Trophoblast cell (in vitro differentiated cells and primary cell): ENCODE measurements around the gene LPGAT1.
A peak's percentile ranks its signal among the peaks of the same experiment; 100 is the strongest.

Experiments used
- DNase-seq, 2 donors: peaks; one replicate each; pipeline ENCODE4 v3.0.0-alpha.2; 2016
- H2AFZ ChIP-seq: 2 replicates; pipeline ENCODE4 v1.6.1; 2013; ENCODE audit warnings: low read length, moderate library complexity, mild to moderate bottlenecking; ENCODE audit not compliant: insufficient read depth, poor library complexity
- H2AK5ac ChIP-seq: 2 replicates; pipeline ENCODE4 v1.6.1; 2013; ENCODE audit warnings: mild to moderate bottlenecking, low read length
- H2BK120ac ChIP-seq: 2 replicates; pipeline ENCODE4 v1.6.1; 2013; ENCODE audit warnings: low read length, mild to moderate bottlenecking, moderate library complexity; ENCODE audit not compliant: insufficient read depth, poor library complexity
- H2BK12ac ChIP-seq: 2 replicates; pipeline ENCODE4 v1.6.1; 2013; ENCODE audit warnings: mild to moderate bottlenecking, low read length, moderate library complexity
- H2BK5ac ChIP-seq: 2 replicates; pipeline ENCODE4 v1.6.1; 2013; ENCODE audit warnings: low read length, low read depth, moderate library complexity, mild to moderate bottlenecking; ENCODE audit not compliant: poor library complexity
- H3K14ac ChIP-seq: 2 replicates; pipeline ENCODE4 v1.6.1; 2013; ENCODE audit warnings: mild to moderate bottlenecking, low read length
- H3K18ac ChIP-seq: 2 replicates; pipeline ENCODE4 v1.6.1; 2013; ENCODE audit warnings: mild to moderate bottlenecking, low read length
- H3K23ac ChIP-seq: 2 replicates; pipeline ENCODE4 v1.6.1; 2013; ENCODE audit warnings: low read length
- H3K27ac ChIP-seq: 2 replicates; pipeline ENCODE4 v1.5.1; 2013; ENCODE audit warnings: low read depth, mild to moderate bottlenecking, inconsistent platforms, low read length, moderate library complexity
- H3K27me3 ChIP-seq: 2 replicates; pipeline ENCODE4 v1.6.1; 2013; ENCODE audit warnings: inconsistent platforms, mild to moderate bottlenecking, low read length, moderate library complexity; ENCODE audit not compliant: insufficient read depth
- H3K36me3 ChIP-seq, 2 experiments: 1 replicate in 1 of 2; 2 replicates in 1 of 2; pipeline ENCODE4 v1.6.1; 2013; ENCODE audit warnings: low read length in 2 of 2, mild to moderate bottlenecking in 2 of 2, moderate library complexity in 1 of 2; ENCODE audit not compliant: insufficient read depth in 2 of 2, control insufficient read depth in 1 of 2
- H3K4ac ChIP-seq: 2 replicates; pipeline ENCODE4 v1.6.1; 2013; ENCODE audit warnings: low read depth, mild to moderate bottlenecking, low read length, moderate library complexity
- H3K4me1 ChIP-seq, 2 experiments: 1 replicate in 1 of 2; 2 replicates in 1 of 2; pipeline ENCODE4 v1.6.1; 2013; ENCODE audit warnings: low read length in 2 of 2, mild to moderate bottlenecking in 2 of 2, moderate library complexity in 1 of 2; ENCODE audit not compliant: insufficient read depth in 2 of 2, control insufficient read depth in 1 of 2
- H3K4me2 ChIP-seq: 2 replicates; pipeline ENCODE4 v1.6.1; 2013; ENCODE audit warnings: inconsistent platforms, mild to moderate bottlenecking, low read length, moderate library complexity
- H3K4me3 ChIP-seq: 2 replicates; pipeline ENCODE4 v1.5.1; 2013; ENCODE audit warnings: mild to moderate bottlenecking, low read depth, low read length, inconsistent platforms
- H3K79me1 ChIP-seq: one replicate; pipeline ENCODE4 v1.6.1; 2013; ENCODE audit warnings: low read length
- H3K79me2 ChIP-seq: 2 replicates; pipeline ENCODE4 v1.6.1; 2013; ENCODE audit warnings: low read length, mild to moderate bottlenecking; ENCODE audit not compliant: control insufficient read depth, insufficient read depth, poor library complexity
- H3K9ac ChIP-seq: 2 replicates; pipeline ENCODE4 v1.6.1; 2013; ENCODE audit warnings: mild to moderate bottlenecking, low read length
- H3K9me3 ChIP-seq: 2 replicates; pipeline ENCODE4 v1.6.1; 2013; ENCODE audit warnings: low read depth, mild to moderate bottlenecking, control low read depth, inconsistent platforms, low read length; ENCODE audit not compliant: insufficient read depth
- H4K12ac ChIP-seq: 2 replicates; pipeline ENCODE4 v1.6.1; 2013; ENCODE audit warnings: low read depth, mild to moderate bottlenecking, low read length, moderate library complexity
- H4K8ac ChIP-seq: 2 replicates; pipeline ENCODE4 v1.6.1; 2013; ENCODE audit warnings: low read depth, mild to moderate bottlenecking, low read length, moderate library complexity
- H4K91ac ChIP-seq: one replicate; pipeline ENCODE4 v1.6.1; 2013; ENCODE audit warnings: low read depth, mild to moderate bottlenecking, low read length, moderate library complexity
- WGBS: extraction: QIAGEN DNeasy Blood & Tissue Kit; methylation state at CpG from one replicate; pipeline ENCODE4 v1.1.7; 2013; ENCODE audit warnings: missing lambda C conversion rate; ENCODE audit not compliant: insufficient read length, insufficient coverage; ENCODE audit errors: extremely low coverage; 5-methylcytosine and 5-hydroxymethylcytosine counted together

LPGAT1 gene

DNA sequence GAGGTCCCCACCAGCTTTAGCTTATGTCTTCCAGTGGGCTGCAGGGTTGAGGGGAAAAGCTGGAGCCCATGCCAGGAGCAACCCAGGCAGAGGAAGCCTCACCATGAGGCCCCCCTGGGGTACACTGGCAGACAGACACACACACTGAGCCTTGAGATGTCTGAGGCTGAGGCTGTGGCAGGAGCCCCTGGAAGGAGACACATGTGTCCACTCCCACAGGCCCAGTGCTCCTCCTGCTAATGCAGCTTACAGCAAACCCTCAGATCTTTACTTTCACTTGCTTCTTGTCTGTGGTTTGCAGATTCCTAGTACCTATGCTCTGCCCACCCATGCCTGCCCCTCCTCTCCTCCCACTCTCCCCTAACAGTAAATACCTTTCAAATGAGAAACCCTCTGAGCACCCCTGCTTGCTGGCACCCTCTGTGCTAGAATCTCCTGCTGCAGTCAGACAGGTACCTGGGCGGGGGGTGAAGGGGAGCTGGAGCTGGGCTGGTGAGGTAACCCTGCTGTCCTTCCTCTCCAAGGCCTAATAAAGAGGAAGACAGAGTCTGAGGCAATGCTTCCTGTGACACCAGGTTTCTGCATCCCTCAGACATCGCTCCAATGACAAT, 91.8 kb downstream of the LPGAT1 start:
- Histone ChIP-seq H3K36me3 (no peaks in the 10 kb centered on the region), H4K8ac (no peak overlapping the region), H4K12ac (no peak overlapping the region), H3K4me3 (no peak overlapping the region), H2BK12ac (no peak overlapping the region), H2AK5ac (no peak overlapping the region), H3K23ac (no peak overlapping the region), H3K18ac (no peak overlapping the region), H4K91ac (no peak overlapping the region), H3K9me3 (no peaks in the 10 kb centered on the region), H3K4me1 (peaks cover 7 to 15% of the 10 kb centered on the region in 2 experiments), H2BK5ac (no peak overlapping the region), H3K27me3 (no peaks in the 10 kb centered on the region), H3K79me2 (no peaks in the 10 kb centered on the region), H3K79me1 (peaks cover 6% of the 10 kb centered on the region), H3K4ac (no peak overlapping the region), H3K9ac (no peak overlapping the region), H3K4me2 (no peak overlapping the region), H2BK120ac (no peak overlapping the region), H2AFZ (no peak overlapping the region), H3K14ac (no peak overlapping the region), H3K27ac (no peak overlapping the region)
- no peak for DNase-seq
- WGBS, result no CpG with 5 or more reads among the region's 2 CpGs

- no CpG with 5 or more reads among the region's 9 CpGs for WGBS
- Histone ChIP-seq H3K4me1 (peaks cover 7 to 15% of the 10 kb centered on the region in 2 experiments), H2BK120ac (no peak overlapping the region), H2BK12ac (no peak overlapping the region), H3K79me2 (no peaks in the 10 kb centered on the region), H3K36me3 (no peaks in the 10 kb centered on the region), H3K9me3 (no peaks in the 10 kb centered on the region), H2BK5ac (no peak overlapping the region), H3K27ac (no peak overlapping the region), H2AFZ (no peak overlapping the region), H4K8ac (no peak overlapping the region), H3K4me2 (no peak overlapping the region), H3K9ac (no peak overlapping the region), H3K79me1 (peaks cover 6% of the 10 kb centered on the region), H4K12ac (no peak overlapping the region), H3K4me3 (no peak overlapping the region), H4K91ac (no peak overlapping the region), H2AK5ac (no peak overlapping the region), H3K14ac (no peak overlapping the region), H3K23ac (no peak overlapping the region), H3K4ac (no peak overlapping the region), H3K18ac (no peak overlapping the region), H3K27me3 (no peaks in the 10 kb centered on the region)
- no peak for DNase-seq
Observed at GRCh38 chr1:211738096-211738690, 92.4 kb downstream of the LPGAT1 start.

DNA sequence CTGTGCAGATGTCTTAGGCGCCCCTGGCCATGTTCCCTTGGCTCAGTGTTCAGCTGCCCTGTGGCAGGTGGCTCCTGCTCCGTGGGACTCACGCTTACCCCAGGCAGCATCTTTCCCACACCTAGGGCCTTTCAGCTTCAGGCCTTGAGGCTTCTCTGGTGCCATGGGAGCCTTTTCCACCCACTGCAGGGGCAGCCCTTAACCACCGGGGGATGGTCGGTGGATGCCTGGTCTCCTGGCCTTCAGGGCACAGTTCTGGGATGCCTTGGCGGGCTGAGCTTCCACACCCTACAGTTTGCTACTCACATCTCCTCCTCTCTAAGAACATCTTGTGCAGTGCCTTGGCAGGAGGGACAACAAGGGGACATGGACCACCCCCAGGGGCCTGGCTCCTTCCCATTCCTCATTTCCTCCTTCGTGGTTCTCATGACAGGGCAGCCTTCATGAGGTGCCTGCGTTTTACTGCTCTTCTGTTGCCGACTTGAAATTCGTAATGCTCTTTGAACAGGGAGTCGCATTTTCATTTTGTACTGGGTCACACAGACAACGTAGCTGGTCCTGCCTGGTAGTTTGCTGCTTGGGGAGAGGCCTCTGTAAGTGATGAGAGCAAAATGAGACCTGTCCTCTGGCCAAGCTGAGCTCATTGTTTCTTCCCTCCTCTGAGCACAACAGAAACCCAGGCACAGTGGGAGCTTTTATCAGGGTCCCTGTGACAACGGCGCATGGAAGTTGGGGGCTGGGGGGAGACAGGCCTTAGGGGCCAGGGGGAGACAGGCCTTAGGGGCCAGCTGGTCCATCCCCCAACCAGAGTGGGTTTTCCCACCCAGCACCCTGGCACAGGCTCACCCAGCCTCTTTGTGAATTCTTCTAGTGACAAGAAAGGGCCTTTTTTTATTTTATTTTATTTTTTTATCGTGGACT, 93.2 kb downstream of the LPGAT1 start:
- no peaks in the 10 kb centered on the region for H3K9me3 ChIP-seq
- no peaks in the 10 kb centered on the region for H3K79me2 ChIP-seq
- H2BK120ac ChIP-seq, result no peak overlapping the region
- H3K14ac ChIP-seq, result no peak overlapping the region
- no peak overlapping the region for H3K4me3 ChIP-seq
- no peak overlapping the region for H3K9ac ChIP-seq
- no peak for DNase-seq
- H3K4ac ChIP-seq, result no peak overlapping the region
- H3K27ac ChIP-seq, result no peak overlapping the region
- H2AFZ ChIP-seq, result no peak overlapping the region
- no peaks in the 10 kb centered on the region for H3K27me3 ChIP-seq
- no peak overlapping the region for H4K91ac ChIP-seq
- no peak overlapping the region for H3K18ac ChIP-seq
- no CpG with 5 or more reads among the region's 15 CpGs for WGBS
- no peaks in the 10 kb centered on the region for H3K36me3 ChIP-seq
- H3K4me1 ChIP-seq, result peaks cover 7 to 15% of the 10 kb centered on the region in 2 experiments
- no peak overlapping the region for H4K8ac ChIP-seq
- H3K79me1 ChIP-seq, result peaks cover 6% of the 10 kb centered on the region
- H3K23ac ChIP-seq, result no peak overlapping the region
- no peak overlapping the region for H2BK12ac ChIP-seq
- H3K4me2 ChIP-seq, result no peak overlapping the region
- H4K12ac ChIP-seq, result no peak overlapping the region
- H2AK5ac ChIP-seq, result no peak overlapping the region
- no peak overlapping the region for H2BK5ac ChIP-seq

DNA sequence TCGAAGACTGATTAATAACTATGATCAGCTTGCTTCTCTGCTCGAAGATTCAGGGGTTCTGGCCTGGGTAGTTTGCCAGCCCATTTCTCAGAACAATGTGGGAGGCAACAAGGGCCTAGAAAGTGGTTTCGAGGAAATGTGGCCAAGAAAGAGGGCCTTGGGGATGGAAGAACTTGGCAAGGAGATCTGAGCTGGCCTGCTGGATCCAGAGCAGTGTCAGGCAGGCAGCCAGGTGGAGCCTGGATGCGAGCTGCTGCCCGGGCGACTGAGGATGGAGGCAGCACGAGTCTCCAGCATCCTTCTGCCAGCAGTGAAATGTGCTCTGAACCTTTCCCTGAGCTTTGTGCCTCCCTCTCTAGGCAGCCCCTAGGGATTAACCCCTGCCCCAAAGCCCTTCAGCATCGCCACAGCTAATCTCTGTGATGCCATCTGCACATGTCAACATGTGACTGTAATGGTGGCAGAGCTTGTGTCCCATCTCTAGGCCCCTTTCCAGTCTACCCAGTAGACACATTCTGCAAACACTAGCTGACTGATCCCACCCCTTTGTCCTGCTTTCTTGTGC, 94.1 kb downstream of the LPGAT1 start:
- peak overlapping the region; percentile 14 for H3K18ac ChIP-seq
- no peaks in the 10 kb centered on the region for H3K27me3 ChIP-seq
- H3K4me1 ChIP-seq, result peaks cover 7 to 15% of the 10 kb centered on the region in 2 experiments
- no peak overlapping the region for H3K27ac ChIP-seq
- H3K23ac ChIP-seq, result no peak overlapping the region
- no peaks in the 10 kb centered on the region for H3K36me3 ChIP-seq
- no peak overlapping the region for H2AFZ ChIP-seq
- H3K4me3 ChIP-seq, result no peak overlapping the region
- peak overlapping the region; percentile 30 for H4K91ac ChIP-seq
- H2AK5ac ChIP-seq, result peak overlapping the region; percentile 54
- no peak overlapping the region for H3K4me2 ChIP-seq
- no peak for DNase-seq
- no peak overlapping the region for H3K14ac ChIP-seq
- no peak overlapping the region for H2BK5ac ChIP-seq
- H3K79me1 ChIP-seq, result peaks cover 6% of the 10 kb centered on the region
- WGBS, result no CpG with 5 or more reads among the region's 8 CpGs
- H2BK120ac ChIP-seq, result no peak overlapping the region
- no peak overlapping the region for H4K8ac ChIP-seq
- no peak overlapping the region for H3K4ac ChIP-seq
- H2BK12ac ChIP-seq, result peak overlapping the region; percentile 55
- H4K12ac ChIP-seq, result no peak overlapping the region
- H3K79me2 ChIP-seq, result no peaks in the 10 kb centered on the region
- H3K9me3 ChIP-seq, result no peaks in the 10 kb centered on the region
- H3K9ac ChIP-seq, result no peak overlapping the region
